ENCODE results near the gene MET. TPM values are rescaled to one million over a fixed set of nuclear protein-coding genes. Genes with fewer than 3 reads are reported as not detected.

The MET gene
- total and polyA plus RNA-seq, 10 of the 15 experiments (the other 5 are each of a cell fraction or from before 2014, with no cell fraction given) = 0.01 to 0.21 TPM; not detected in 8

GRCh38 chr7:116771640-116772039, 99.6 kb downstream of the MET start:
- Histone ChIP-seq H3K4me2 (ENCODE audit: control insufficient read depth, insufficient read depth) (no peak overlapping the region), H4K20me1 (ENCODE audit: control insufficient read depth, insufficient read depth) (no peaks in the 10 kb centered on the region), H3K36me3 (ENCODE audit: control insufficient read depth in 2 of 2, insufficient read depth in 2 of 2, low read length in 1 of 2) (no peaks in the 10 kb centered on the region), H3K9ac (ENCODE audit: control insufficient read depth, insufficient read depth, low read length) (no peak overlapping the region), H3K79me2 (ENCODE audit: control insufficient read depth, insufficient read depth, low read length) (no peaks in the 10 kb centered on the region), H2AFZ (ENCODE audit: control insufficient read depth, low read depth, low read length) (no peak overlapping the region), H3K27me3 (replicated peaks in 1 of 2; ENCODE audit: control insufficient read depth in 2 of 2, insufficient read depth in 2 of 2, low read length in 1 of 2) (peaks cover 0 to 8% of the 10 kb centered on the region in 2 experiments; a peak in 2 of 4 replicates), H3K27ac (ENCODE audit: control insufficient read depth, insufficient read depth) (no peak overlapping the region), H3K4me3 (no peak overlapping the region), H3K4me1 (ENCODE audit: control insufficient read depth, insufficient read depth, low read length) (no peaks in the 10 kb centered on the region), H3K9me3 (replicated peaks; ENCODE audit: control insufficient read depth, insufficient read depth, low read length) (no peaks in the 10 kb centered on the region)
- no peak for ATAC-seq
- ChIA-PET RAD21 (ENCODE audit: unreplicated experiment) (no interaction called here), CTCF (interaction anchor here (0.6 to 1.8 kb wide), 2 partner anchors 13 to 181 kb away, joined by 3 to 5 read pairs; no protein-coding TSS in a partner anchor), POLR2A (no interaction called here), SMC1A (ENCODE audit: uncharacterized antibody, unreplicated experiment) (interaction anchor here (1.5 kb wide), 1 partner anchor 10 kb away, joined by 3 read pairs; no protein-coding TSS in a partner anchor)
- TF ChIP-seq RFX5 (IDR thresholded peaks at IDR 0.05; ENCODE audit: low read depth, low read length) (no peak), NFYA (IDR thresholded peaks at IDR 0.05; ENCODE audit: borderline replicate concordance, low read depth, low read length) (no peak), NBN (IDR thresholded peaks at IDR 0.05) (no peak), CEBPB (IDR thresholded peaks at IDR 0.05; ENCODE audit: borderline replicate concordance in 1 of 2, low read depth in 2 of 2, low read length in 2 of 2) (no peak), EGR1 (IDR thresholded peaks at IDR 0.05; ENCODE audit: borderline replicate concordance in 1 of 2, low read depth in 2 of 2, low read length in 2 of 2) (no peak), TCF7 (IDR thresholded peaks at IDR 0.05; ENCODE audit: borderline replicate concordance) (no peak), CHD1 (IDR thresholded peaks at IDR 0.05; ENCODE audit: low read depth, low read length) (no peak), ZBTB11 (CRISPR knock-in tag; IDR thresholded peaks at IDR 0.05) (no peak), CREB1 (IDR thresholded peaks at IDR 0.05; ENCODE audit: low read depth) (no peak), NRF1 (conservative IDR thresholded peaks at IDR 0.05; ENCODE audit: low read depth, low read length) (no peak), RCOR1 (conservative IDR thresholded peaks at IDR 0.05; ENCODE audit: low read depth, low read length) (no peak), NFIC (IDR thresholded peaks at IDR 0.05; ENCODE audit: low read depth, low read length) (no peak)
- TF ChIP-seq, protein P1, sequence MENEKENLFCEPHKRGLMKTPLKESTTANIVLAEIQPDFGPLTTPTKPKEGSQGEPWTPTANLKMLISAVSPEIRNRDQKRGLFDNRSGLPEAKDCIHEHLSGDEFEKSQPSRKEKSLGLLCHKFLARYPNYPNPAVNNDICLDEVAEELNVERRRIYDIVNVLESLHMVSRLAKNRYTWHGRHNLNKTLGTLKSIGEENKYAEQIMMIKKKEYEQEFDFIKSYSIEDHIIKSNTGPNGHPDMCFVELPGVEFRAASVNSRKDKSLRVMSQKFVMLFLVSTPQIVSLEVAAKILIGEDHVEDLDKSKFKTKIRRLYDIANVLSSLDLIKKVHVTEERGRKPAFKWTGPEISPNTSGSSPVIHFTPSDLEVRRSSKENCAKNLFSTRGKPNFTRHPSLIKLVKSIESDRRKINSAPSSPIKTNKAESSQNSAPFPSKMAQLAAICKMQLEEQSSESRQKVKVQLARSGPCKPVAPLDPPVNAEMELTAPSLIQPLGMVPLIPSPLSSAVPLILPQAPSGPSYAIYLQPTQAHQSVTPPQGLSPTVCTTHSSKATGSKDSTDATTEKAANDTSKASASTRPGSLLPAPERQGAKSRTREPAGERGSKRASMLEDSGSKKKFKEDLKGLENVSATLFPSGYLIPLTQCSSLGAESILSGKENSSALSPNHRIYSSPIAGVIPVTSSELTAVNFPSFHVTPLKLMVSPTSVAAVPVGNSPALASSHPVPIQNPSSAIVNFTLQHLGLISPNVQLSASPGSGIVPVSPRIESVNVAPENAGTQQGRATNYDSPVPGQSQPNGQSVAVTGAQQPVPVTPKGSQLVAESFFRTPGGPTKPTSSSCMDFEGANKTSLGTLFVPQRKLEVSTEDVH (IDR thresholded peaks at IDR 0.05; ENCODE audit: low read depth, partially characterized antibody) = no peak
- TF ChIP-seq, protein P2, sequence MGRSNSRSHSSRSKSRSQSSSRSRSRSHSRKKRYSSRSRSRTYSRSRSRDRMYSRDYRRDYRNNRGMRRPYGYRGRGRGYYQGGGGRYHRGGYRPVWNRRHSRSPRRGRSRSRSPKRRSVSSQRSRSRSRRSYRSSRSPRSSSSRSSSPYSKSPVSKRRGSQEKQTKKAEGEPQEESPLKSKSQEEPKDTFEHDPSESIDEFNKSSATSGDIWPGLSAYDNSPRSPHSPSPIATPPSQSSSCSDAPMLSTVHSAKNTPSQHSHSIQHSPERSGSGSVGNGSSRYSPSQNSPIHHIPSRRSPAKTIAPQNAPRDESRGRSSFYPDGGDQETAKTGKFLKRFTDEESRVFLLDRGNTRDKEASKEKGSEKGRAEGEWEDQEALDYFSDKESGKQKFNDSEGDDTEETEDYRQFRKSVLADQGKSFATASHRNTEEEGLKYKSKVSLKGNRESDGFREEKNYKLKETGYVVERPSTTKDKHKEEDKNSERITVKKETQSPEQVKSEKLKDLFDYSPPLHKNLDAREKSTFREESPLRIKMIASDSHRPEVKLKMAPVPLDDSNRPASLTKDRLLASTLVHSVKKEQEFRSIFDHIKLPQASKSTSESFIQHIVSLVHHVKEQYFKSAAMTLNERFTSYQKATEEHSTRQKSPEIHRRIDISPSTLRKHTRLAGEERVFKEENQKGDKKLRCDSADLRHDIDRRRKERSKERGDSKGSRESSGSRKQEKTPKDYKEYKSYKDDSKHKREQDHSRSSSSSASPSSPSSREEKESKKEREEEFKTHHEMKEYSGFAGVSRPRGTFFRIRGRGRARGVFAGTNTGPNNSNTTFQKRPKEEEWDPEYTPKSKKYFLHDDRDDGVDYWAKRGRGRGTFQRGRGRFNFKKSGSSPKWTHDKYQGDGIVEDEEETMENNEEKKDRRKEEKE (IDR thresholded peaks at IDR 0.05) = no peak
- intact Hi-C loops (cut with micrococcal nuclease; ENCODE audit: unreplicated experiment) (no loop called here), in situ Hi-C loops (cut with MboI) (no loop called here)
- no peak for FAIRE-seq
- no peak for DNase-seq (ENCODE audit: low read depth, low spot score)
- 41% methylated on average over 7 of the region's 7 CpGs for WGBS (ENCODE audit: insufficient coverage, insufficient replicate concordance, low lambda C conversion rate, missing lambda C conversion rate)
- no TSS peak for BruUV-seq (replicated peaks)
